Islet precursor cell (in vitro differentiated cells): ENCODE results near the gene IQGAP2.
"Not testable (repeated sequence)": the region's sequence is repeated elsewhere in the genome, so short reads cannot be mapped to it uniquely, and the experiment has no call there.

Experiments
- DNase-seq: peaks from one replicate; pipeline ENCODE4 v3.0.0-alpha.2; 2018

IQGAP2 gene

DNA sequence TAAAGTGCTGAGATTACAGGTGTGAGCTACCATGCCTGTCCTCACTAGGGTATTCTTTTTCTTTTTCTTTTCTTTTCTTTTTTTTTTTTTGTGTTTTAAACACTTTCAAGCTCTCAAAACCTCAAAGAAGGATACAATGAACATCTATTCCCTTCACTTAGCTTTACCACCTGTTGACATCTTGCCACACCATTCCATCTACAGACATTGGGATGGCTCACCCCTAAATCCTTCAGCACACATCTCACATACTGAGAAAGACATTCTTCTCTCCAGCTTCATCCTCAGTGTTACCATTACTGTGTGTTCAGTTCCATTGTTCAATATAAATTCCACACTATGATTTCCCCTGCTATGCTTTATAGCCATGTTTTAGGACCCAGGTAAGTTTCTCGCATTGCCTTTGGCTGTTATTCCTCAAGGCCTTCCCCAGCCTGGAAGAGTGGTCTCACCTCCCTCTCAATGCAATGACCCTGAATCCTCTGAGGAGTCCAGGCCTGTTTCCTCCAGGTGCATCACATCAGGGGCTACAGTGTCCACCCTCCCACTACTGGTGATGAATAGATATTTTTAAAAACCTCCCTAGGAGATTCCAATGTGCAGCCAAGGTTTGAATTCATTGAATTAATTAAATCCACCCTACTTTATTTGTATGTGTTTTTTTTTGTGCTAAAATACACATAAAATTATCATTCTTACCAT is 16.7 kb downstream of the IQGAP2 start:
- DNase-seq = no peak

DNA sequence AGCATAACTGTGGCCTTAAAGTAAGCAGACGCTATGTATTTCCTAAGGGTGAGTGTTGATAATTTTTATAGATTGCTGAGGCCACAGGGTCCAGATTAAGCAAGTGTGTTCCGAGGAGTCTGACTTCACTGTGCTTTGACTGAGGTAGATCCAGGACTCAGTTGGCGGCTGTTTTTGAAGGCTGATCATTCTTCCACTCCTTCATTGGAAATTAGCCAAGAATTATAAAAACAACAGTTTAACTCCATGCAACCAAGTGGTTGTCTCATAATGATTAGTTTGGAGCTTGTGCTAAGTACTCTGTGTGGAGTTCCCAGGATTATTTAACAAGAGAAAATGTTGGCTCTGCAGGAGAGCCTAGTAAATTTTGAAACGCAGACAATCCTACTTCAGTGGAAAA is 19.1 kb downstream of the IQGAP2 start:
- no peak for DNase-seq

DNA sequence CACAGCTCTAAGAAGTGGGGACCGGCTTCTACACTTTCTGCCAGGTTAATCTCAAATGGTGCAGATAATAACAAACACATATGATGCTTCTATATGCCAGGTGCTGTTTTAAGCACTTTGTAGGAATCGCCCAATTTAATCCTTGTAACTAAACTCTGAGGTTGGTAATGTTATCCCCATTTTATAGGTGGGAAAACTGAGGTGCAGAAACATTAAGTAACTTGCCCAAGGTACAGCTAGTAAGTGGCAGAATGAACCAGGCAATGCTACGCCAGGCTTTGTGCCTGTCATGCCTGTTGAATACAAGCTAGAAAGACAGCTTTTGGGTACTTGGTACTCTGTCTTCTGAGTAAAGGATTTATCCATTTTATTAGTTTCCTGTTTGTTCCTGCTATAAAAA is 19.7 kb downstream of the IQGAP2 start:
- no peak for DNase-seq

DNA sequence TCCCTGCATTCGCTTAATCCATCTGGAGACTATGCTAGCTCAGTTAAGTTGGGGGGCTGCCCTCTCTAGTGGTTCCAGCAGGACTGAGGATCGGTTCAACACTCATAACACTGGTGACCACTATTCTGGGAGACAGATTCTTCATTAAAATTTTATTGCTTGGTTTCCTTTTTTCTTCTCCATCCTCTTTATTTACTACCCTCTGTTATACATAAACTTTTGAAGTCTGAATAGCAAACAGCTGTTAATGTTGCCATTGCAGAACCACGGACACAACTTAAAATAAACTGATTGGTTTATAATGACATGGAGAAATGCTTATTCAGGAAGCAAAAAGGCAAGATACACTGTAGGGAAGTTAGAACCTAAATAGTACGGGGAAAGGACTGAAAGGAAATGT is 22.1 kb downstream of the IQGAP2 start:
- no peak for DNase-seq

DNA sequence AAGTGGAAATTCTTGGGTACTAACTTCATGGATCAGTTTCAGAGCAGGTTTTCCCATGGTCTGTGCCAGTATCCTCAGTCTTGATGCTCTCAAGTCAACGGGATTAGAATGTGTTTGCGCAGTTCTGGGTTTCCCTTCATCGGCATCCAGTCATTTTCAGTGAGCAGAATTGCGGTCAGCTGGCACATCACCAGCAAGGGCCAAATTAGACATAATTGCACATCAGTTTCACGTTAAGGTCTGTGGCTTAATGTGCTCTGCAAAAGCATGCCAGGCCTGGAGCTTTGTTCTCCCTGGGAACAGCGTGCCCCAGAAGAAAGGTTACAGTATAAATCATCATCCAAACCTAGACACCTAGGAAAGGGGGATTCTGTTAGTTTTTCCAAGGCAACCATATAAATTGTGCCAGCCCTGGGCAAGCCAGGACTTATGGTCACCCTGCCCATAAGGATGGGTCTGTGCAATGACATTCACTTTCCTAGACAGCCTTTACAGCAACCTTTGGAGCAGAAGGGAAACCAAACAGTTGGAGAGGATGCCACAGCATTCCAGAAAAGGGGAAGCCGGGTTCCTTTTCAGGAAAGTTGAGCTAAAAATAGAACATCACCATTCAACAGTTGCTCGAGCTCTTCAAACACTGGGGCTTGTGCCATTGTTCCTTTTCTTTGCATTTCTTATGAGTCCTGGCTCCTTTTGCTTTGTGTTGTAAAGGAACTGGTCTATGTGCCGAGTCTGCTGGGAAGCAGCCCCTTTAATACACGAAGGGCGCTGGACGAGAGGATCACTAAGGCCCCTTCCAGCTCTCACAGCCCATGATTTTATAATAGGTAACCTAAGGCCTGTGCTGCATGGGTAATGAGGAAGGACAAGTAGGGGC is 23.1 kb downstream of the IQGAP2 start:
- DNase-seq = no peak

DNA sequence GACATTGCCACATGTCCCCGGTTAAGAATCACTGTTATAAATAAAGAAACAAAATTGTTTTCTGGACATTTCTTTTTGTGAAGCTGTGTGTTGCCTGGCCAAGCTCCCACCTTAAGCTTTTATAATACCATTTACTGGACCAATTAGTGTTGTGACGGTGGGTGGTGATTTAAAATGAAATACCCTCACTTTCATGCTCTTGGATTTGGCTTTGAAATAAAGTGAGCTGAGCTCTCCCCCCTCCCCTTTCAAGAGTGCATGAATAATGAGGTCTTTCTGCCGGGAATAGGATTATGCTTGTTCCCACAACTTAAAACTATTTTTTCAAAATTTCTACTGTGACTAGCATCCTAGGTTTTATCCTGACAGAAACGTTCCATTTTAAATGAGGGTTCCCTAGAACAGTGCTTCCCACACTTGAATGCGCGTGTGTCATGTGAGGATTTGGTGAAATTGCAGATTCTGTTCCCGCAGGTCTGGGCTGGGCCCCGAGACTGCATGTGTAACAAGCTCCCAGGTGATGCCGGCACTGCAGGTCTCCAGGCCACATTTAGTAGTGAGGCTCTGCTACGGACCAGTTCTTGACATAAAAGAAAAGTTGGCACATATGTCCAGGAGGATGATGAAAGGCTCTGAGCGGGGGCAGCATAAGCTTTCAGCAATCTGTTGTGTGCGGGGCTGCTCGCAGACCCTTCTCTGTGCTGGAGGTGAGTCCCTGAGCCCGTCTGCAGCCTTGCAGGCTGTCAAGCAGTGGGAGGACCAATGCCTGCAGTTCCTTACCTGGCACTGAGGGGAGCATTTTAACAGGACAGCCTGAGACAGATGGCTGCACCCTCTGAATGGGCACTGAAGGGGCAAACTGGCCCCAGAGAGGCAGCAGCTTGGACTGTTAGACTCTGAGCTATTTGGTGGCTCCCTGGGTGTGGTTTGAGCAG is 24.4 kb downstream of the IQGAP2 start:
- DNase-seq = no peak

DNA sequence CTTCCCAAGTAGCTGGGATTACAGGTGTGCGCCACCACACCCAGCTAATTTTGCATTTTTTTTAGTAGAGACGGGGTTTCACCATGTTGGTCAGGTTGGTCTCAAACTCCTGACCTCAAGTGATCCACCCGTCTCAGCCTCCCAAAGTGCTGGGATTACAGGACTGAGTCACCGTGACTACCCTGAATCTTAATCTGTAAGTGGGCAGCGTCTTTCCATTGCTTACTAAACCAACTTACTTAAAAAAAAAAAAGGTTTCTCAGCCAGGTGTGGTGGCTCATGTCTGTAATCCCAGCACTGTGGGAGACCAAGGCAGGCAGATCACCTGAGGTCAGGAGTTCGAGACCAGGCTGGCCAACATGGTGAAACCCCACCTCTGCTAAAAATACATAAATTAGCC is 25.5 kb downstream of the IQGAP2 start:
- not testable (repeated sequence) for DNase-seq

DNA sequence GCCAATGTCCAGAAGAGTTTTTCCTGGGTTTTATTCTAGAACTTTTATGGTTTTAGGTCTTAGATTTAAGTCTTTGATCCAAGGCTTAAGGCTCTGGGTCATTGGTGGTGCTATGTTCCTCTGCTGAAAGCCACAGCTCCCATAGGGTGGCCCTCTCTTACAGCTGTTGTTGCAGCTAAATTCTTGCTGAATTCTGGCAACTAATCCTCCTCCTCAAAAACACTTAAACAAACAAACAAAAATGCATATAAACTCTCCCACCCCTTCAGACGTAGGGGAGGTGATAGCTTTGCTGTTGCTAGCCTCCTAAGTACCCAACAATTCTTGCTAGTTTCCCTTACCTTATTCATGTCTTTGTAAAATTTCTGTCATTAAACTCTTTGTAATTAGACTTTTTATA is 30.2 kb downstream of the IQGAP2 start:
- no peak for DNase-seq

DNA sequence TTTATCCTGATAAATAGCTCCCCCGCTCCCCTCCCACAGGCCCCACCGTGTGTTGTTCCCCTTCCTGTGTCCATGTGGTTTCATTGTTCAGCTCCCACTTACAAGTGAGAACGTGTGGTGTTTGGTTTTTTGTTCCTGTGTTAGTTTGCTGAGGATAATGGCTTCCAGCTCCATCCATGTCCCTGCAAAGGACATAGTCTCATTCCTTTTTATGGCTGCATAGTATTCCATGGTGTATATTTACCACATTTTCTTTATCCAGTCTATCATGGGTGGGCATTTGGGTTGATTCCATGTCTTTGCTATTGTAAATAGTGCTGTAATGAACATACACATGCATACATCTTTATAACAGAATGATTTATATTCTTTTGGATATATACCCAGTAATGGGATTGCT is 34.4 kb downstream of the IQGAP2 start:
- not testable (repeated sequence) for DNase-seq

DNA sequence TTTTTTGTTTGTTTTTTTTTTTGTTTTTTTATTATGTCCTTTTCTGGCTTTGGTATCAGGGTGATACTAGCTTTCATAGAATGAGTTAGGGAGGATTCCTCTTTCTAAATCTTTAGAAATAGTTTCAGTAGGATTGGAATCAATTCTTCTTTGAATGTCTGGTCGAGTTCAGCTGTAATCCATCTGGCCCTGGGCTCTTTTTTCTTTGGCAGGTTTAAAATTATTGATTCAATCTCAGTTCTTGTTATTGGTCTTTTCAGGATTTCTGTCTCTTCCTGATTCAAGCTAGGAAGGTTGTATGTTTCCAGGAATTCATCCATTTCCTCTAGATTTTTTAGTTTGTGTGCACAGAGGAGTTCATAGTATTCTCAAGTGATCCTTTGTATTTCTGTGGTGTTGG is 34.9 kb downstream of the IQGAP2 start:
- no peak for DNase-seq

DNA sequence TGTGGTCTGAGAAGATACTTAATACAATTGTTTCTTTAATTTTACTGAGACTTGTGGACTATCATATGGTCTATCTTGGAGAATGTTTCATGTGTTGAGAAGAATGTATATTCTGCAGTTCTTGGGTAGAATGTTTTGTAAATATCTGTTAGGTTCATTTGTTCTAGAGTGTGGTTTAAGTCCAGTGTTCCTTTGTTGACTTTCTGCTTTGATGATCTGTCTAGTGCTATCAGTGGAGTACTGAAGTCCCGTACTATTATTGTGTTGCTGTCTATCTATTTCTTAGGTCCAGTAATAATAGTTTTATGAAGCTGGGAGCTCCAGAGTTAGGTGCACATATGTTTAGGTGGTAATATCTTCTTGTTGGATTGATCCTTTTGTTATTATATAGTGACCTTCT is 36.1 kb downstream of the IQGAP2 start:
- no peak for DNase-seq

DNA sequence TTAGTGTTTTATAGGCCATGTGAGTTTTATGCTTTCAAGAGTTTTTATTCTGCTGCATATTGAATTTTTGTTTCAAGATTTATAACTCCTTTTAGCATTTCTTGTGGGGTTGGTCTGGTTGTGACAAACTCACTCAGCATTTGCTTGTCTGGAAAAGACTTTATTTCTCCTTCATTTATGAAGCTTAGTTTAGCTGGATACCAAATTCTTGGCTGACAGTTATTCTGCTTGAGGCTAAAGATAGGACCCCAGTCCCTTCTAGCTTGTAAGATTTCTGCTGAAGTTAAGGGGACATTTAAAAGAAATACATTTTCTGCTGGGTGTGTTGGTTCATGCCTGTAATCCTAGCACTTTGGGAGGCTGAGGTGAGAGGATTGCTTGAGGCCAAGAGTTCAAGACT is 36.8 kb downstream of the IQGAP2 start:
- DNase-seq = no peak

DNA sequence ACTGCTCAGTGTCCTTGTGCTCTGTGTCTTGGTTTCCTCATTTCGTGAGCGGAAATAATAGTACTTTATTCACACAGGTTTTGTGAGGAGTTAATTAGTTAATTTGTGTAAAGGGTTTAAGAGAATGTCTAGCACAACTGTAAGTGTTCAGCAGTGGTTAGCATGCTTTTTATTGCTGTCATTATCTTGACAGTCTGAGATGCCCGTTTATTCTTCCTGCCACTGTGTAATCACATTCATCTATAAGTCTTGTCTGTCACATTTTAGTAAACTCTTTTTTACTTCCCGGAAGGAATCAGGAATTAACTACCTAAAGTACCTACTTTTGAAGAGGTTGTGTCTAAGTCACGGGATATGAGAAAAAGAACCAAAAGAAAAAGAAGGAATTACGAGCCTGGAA is 38.0 kb downstream of the IQGAP2 start:
- DNase-seq = no peak

DNA sequence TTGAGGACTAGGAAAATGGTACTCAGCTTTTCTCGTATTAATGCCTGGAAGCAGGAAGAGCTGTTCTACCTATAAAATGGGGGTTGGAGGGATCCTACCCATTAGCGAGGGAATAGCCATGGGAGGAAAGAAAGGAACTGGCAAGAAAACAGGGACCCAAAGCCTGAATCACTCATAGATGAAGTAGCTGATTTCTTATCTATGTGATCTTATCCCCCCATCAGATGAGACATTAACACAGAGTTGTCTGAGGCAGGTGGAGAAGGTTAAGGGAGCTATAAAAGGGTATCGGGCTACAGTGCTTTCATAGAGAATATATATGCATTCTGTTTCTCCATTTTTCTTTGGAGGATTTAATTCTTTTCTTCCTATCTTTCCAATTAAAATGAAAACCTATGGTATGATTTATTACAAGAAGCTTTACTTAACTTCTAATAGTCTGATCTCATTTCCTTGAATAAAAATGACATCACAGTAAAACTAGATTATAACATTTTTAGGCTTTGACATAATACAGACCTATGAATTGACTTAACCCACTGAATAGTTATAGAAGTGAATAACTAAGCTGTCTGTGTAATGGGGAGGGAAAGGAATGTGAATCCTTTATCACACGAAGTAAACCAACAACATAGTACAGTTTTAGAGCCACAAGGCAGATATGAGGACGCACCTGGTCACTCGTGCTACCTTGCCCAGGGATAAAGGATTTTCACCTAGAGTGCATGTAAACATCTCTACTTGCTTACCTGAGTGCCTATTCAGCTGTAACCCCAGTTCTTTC is 39.0 kb downstream of the IQGAP2 start:
- no peak for DNase-seq

DNA sequence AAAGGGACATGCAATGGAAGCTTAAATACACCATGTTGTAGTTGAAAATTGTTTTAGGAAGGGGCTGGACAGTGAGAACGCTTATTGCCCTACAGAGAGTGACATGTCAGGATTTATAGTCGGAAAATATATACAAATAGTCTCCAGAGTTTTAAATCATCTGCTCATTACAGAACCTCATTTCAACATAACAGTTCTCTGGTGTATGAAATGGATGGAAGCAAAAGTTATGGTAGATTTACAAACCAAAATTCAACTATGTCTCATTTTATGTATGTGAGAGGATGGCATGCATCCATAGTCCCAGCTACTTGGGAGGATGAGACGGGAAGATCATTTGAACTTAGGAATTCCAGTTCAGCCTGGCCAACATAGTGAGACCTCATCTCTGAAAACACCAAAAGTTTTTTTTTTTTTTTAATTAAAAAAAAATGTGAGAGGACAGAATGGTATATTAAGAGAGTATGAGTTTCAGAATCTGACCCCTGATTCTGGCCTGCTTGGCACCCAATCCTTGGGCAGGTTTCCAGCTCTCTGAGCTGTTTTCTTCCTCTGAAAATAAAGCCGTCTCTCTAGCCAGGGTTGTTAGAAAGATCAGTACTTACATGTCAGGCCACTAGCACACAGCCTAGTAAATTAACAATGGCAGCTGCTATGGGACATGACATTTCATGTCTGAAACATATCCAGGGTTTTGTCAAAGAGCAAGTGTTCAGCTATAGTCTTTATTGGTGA is 40.1 kb downstream of the IQGAP2 start:
- no peak for DNase-seq

DNA sequence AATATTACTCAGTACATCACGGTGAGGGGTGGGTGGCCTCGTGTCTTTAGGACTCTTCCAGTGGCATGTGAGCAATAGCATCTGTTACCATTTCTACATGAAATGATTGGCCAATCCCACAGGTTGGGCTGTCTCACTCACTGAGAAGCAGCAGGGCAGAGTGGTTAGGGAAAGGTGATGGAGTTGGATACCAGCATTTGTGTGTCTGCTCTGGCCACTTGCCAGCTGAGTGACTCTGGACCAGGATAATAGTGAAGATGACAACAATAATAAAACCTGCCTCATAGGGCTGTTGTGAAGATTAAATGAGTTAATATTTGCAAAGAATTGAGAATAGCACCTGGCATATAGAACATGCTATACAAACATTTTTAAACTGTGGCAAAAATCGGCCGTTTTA is 42.0 kb downstream of the IQGAP2 start:
- DNase-seq = no peak

DNA sequence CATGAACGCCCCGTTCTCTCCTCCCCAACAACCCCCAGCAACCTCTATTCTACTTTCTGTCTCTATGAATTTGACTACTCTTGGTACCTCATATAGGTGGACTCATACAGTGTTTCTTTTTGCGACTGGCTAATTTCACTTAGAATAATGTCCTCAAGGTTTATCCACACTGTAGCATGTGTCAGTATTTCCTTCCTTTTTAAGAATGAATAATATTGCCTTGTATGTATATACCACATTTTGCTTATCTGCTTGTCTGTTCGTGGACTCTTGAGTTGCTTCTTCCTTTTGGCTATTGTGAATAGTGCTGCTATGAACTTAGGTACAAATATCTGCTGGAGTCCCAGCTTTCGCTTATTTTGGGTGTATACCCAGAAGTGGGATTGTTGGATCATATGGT is 42.7 kb downstream of the IQGAP2 start:
- no peak for DNase-seq

DNA sequence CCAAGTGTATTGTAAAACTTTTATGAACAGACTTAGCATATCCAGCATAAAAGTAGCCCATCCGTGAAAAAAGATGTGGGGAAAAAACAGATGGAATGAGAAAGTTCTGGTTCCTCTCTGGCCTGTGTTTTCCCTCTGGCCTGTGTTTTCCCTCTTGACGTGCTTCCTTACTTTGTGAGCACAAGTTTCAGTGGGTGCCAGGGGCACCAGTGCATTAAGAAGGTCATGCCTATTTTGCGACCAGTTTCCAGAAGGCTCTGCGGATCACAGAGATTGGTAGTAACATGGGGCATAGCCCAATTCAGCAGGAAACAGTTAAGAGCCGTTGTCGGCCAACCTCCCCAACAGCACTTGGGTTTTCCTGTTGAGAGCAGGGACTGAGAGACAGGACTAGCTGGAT is 43.7 kb downstream of the IQGAP2 start:
- no peak for DNase-seq

DNA sequence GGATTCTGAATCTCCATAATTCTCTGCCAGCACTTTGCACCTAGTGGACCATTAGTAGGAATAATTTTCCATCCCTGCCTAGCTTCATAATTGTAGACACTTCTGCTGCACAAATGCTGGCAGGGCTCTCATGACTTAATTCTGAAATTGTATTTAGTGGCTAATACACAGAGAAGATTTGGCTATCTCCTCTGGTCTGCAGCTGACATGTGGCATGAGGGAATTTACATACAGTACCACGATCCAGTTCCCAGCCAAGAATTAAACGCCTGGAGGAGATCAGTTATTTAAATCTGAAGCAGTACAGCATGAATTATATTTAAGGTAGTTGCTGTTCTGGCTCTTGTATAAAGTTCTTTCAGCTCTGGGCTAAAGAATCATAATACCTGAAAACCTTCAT is 46.5 kb downstream of the IQGAP2 start:
- no peak for DNase-seq

DNA sequence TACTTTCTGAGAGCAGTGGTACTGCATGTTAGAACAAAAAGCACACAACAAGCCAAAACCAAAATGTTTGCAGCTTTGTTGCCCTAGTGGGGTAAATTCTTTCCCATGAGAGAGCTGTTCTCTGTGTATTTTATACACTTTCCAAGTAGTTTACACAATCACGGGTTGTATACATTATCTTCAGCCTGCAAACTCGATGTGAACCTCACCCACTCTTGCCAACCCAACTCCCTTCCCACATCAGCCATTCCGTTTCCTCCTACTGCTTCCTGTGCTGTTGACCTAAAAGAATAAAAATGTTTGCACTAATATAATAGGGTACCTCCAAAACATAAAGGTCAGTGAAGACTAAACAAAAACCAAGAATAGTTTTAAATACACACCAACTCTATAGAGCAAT is 47.0 kb downstream of the IQGAP2 start:
- no peak for DNase-seq

DNA sequence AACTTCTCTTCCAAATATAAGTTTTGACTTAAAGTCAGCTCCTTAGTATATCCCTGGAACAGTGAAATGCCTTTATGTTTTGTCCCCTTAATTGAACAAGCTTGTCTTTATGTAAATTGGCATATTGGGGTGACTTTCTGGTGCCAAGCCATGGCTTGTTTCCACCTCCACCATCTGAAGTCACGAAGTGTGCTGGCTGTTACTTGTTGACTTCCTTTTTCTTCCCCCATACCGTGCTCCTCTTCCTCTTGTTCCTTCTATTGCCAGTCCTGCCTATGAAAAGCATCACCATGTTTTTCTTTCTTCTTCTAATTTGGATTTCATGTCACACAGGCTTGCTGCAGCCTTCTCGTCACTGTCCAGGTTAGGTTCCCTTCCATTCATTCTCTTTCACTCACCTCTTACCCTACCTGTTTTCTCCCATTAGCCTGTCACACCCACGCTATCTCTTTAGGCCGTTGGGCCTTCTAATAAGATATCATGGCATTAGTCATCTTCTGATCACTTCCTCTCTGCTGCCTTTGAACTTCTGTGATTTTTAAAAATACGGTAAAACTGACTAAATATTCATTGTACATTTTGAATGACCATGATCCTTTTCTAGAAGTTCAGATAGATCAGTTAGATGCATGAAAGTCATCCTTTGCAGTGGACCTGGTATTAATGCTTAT is 48.1 kb downstream of the IQGAP2 start:
- DNase-seq = no peak
